Common myeloid progenitor, CD34-positive (primary cell): ENCODE measurements around the gene RASD2.

Experiments used
- CTCF ChIA-PET: fragments of 350-600 bp; sonication (Branson Sonifier 250); formaldehyde crosslinking; loops from one replicate; lab custom pipeline; 2021; ENCODE audit warnings: antibody characterized with exemption; lab: Charles Lee
- POLR2A ChIA-PET: fragments of 350-600 bp; sonication (Branson Sonifier 250); formaldehyde crosslinking; loops from one replicate; lab custom pipeline; 2021; ENCODE audit warnings: antibody characterized with exemption; lab: Charles Lee
- DNase-seq, 3 donors: peaks; one replicate each; pipeline versions ENCODE4 v3.0.0 to v3.0.0-alpha.2; 2013
- H3K27ac ChIP-seq, 2 experiments: 1 replicate in 1 of 2; 2 replicates in 1 of 2; pipeline ENCODE4 v1.7.0; 2013; ENCODE audit warnings: inconsistent platforms in 2 of 2, low read length in 2 of 2, mild to moderate bottlenecking in 2 of 2, low read depth in 1 of 2, moderate library complexity in 1 of 2; ENCODE audit not compliant: severe bottlenecking in 2 of 2, insufficient read depth in 1 of 2, poor library complexity in 1 of 2
- H3K27me3 ChIP-seq, 5 experiments: replicated peaks in 2 of 5; 1 replicate in 3 of 5; 2 replicates in 2 of 5; pipeline versions ENCODE4 v1.6.1 to v1.7.0; 2013; ENCODE audit warnings: low read length in 4 of 5, mild to moderate bottlenecking in 2 of 5, moderate library complexity in 2 of 5, inconsistent platforms in 1 of 5; ENCODE audit not compliant: insufficient read depth in 5 of 5, control insufficient read depth in 4 of 5
- H3K36me3 ChIP-seq, 4 experiments: 1 replicate in 2 of 4; 2 replicates in 2 of 4; pipeline versions ENCODE4 v1.6.1 to v1.7.0; 2013; ENCODE audit warnings: low read length in 3 of 4, control low read depth in 1 of 4, mild to moderate bottlenecking in 1 of 4; ENCODE audit not compliant: control insufficient read depth in 4 of 4, insufficient read depth in 4 of 4
- H3K4me1 ChIP-seq, 4 experiments: 1 replicate in 3 of 4; 2 replicates in 1 of 4; pipeline versions ENCODE4 v1.6.1 to v1.7.1; 2013; ENCODE audit warnings: low read length in 3 of 4, mild to moderate bottlenecking in 3 of 4, control low read depth in 1 of 4, inconsistent platforms in 1 of 4, moderate library complexity in 1 of 4; ENCODE audit not compliant: control insufficient read depth in 4 of 4, insufficient read depth in 4 of 4; ENCODE audit errors: control extremely low read depth in 1 of 4
- H3K4me3 ChIP-seq, 7 experiments: 1 replicate in 4 of 7; 2 replicates in 3 of 7; pipeline versions ENCODE4 v1.5.1 to v1.7.0; 2013; ENCODE audit warnings: mild to moderate bottlenecking in 7 of 7, low read length in 6 of 7, moderate library complexity in 6 of 7, inconsistent platforms in 2 of 7, low read depth in 2 of 7, control low read depth in 1 of 7; ENCODE audit not compliant: insufficient read depth in 4 of 7, control insufficient read depth in 1 of 7; ENCODE audit errors: extremely low read depth in 1 of 7
- H3K9me3 ChIP-seq, 5 experiments: 1 replicate in 4 of 5; 2 replicates in 1 of 5; pipeline versions ENCODE4 v1.6.1 to v1.7.1; 2013; ENCODE audit warnings: low read length in 4 of 5, mild to moderate bottlenecking in 2 of 5, inconsistent platforms in 1 of 5, low read depth in 1 of 5, moderate library complexity in 1 of 5; ENCODE audit not compliant: control insufficient read depth in 4 of 5, insufficient read depth in 2 of 5; ENCODE audit errors: control extremely low read depth in 1 of 5
- WGBS: methylation state at CpG from one replicate; pipeline ENCODE4 v1.1.5; 2013; ENCODE audit not compliant: insufficient coverage; 5-methylcytosine and 5-hydroxymethylcytosine counted together

RASD2 gene

GRCh38 chr22:35525687-35526332 lies 14.8 kb upstream of the RASD2 start:
- H3K27me3 ChIP-seq, result peaks cover 0 to 3% (median 0%) of the 10 kb centered on the region in 5 experiments
- H3K9me3 ChIP-seq, result peaks cover 0 to 10% (median 4%) of the 10 kb centered on the region in 5 experiments
- no peak for DNase-seq
- H3K27ac ChIP-seq, result no peak overlapping the region
- ChIA-PET POLR2A (no interaction called here), CTCF (no interaction called here)
- H3K4me1 ChIP-seq, result peaks cover 0 to 11% (median 7%) of the 10 kb centered on the region in 4 experiments
- no peaks in the 10 kb centered on the region for H3K36me3 ChIP-seq
- no peak overlapping the region for H3K4me3 ChIP-seq
- 96% methylated on average over 9 of the region's 12 CpGs for WGBS

- WGBS, result 95% methylated on average over 11 of the region's 12 CpGs
- CTCF ChIA-PET, result interaction anchor here (3.1 kb wide), 1 partner anchor 11 kb away, joined by 12 read pairs; no protein-coding TSS in a partner anchor
Measured at GRCh38 chr22:35526333-35526979, 14.2 kb upstream of the RASD2 start.

GRCh38 chr22:35528927-35529326 lies 11.7 kb upstream of the RASD2 start:
- DNase-seq, result no peak
- H3K4me1 ChIP-seq, result peaks cover 0 to 2% (median 0%) of the 10 kb centered on the region in 4 experiments
- peaks cover 0 to 2% (median 0%) of the 10 kb centered on the region in 5 experiments for H3K27me3 ChIP-seq
- WGBS, result 100% methylated on average over 1 of the region's 2 CpGs
- ChIA-PET POLR2A (no interaction called here), CTCF (interaction anchor here (1.0 to 3.1 kb wide), 2 partner anchors 9 to 98 kb away, joined by 3 to 12 read pairs; no protein-coding TSS in a partner anchor)
- peaks cover 0 to 10% (median 4%) of the 10 kb centered on the region in 5 experiments for H3K9me3 ChIP-seq
- H3K4me3 ChIP-seq, result no peak overlapping the region
- H3K36me3 ChIP-seq, result no peaks in the 10 kb centered on the region
- H3K27ac ChIP-seq, result no peak overlapping the region

More at GRCh38 chr22:35526333-35526979, 14.2 kb upstream of the RASD2 start:
- DNase-seq, result no peak
- H3K4me1 ChIP-seq, result peaks cover 0 to 10% (median 6%) of the 10 kb centered on the region in 4 experiments
- POLR2A ChIA-PET, result no interaction called here
- H3K27ac ChIP-seq, result no peak overlapping the region
- H3K4me3 ChIP-seq, result no peak overlapping the region
- H3K27me3 ChIP-seq, result peaks cover 0 to under 1% (median 0%) of the 10 kb centered on the region in 5 experiments
- peaks cover 0 to 10% (median 4%) of the 10 kb centered on the region in 5 experiments for H3K9me3 ChIP-seq
- H3K36me3 ChIP-seq, result no peaks in the 10 kb centered on the region

GRCh38 chr22:35530700-35531099 lies 9.9 kb upstream of the RASD2 start:
- DNase-seq, result no peak
- CTCF ChIA-PET, result interaction anchor here (1.1 kb wide), 1 partner anchor 20 kb away, joined by 3 read pairs; no protein-coding TSS in a partner anchor
- peaks cover 0 to 4% (median 0%) of the 10 kb centered on the region in 5 experiments for H3K27me3 ChIP-seq
- POLR2A ChIA-PET, result no interaction called here
- H3K27ac ChIP-seq, result no peak overlapping the region
- H3K4me1 ChIP-seq, result peaks cover 0 to 2% (median 0%) of the 10 kb centered on the region in 4 experiments
- H3K4me3 ChIP-seq, result no peak overlapping the region
- peaks cover 0 to 10% (median 4%) of the 10 kb centered on the region in 5 experiments for H3K9me3 ChIP-seq
- no peaks in the 10 kb centered on the region for H3K36me3 ChIP-seq
- 100% methylated on average over 2 of the region's 4 CpGs for WGBS

GRCh38 chr22:35531202-35531601 lies 9.4 kb upstream of the RASD2 start:
- no peaks in the 10 kb centered on the region for H3K36me3 ChIP-seq
- H3K27me3 ChIP-seq, result peaks cover 0 to 4% (median 0%) of the 10 kb centered on the region in 5 experiments
- DNase-seq, result no peak
- no peak overlapping the region for H3K4me3 ChIP-seq
- no peak overlapping the region for H3K27ac ChIP-seq
- POLR2A ChIA-PET, result no interaction called here
- 98% methylated on average over 5 of the region's 6 CpGs for WGBS
- CTCF ChIA-PET, result interaction anchor here (1.1 kb wide), 1 partner anchor 20 kb away, joined by 3 read pairs; no protein-coding TSS in a partner anchor
- peaks cover 0 to 10% (median 4%) of the 10 kb centered on the region in 5 experiments for H3K9me3 ChIP-seq
- peaks cover 0 to 7% (median 3%) of the 10 kb centered on the region in 4 experiments for H3K4me1 ChIP-seq

GRCh38 chr22:35531676-35532075 lies 9.0 kb upstream of the RASD2 start:
- POLR2A ChIA-PET, result no interaction called here
- DNase-seq, result no peak
- Histone ChIP-seq H3K9me3 (peaks cover 0 to 10% (median 4%) of the 10 kb centered on the region in 5 experiments), H3K4me3 (no peak overlapping the region), H3K27me3 (peaks cover 0 to 4% (median 0%) of the 10 kb centered on the region in 5 experiments), H3K36me3 (no peaks in the 10 kb centered on the region), H3K4me1 (peaks cover 0 to 7% (median 3%) of the 10 kb centered on the region in 4 experiments), H3K27ac (no peak overlapping the region)
- WGBS, result 86% methylated on average over 2 of the region's 2 CpGs
- CTCF ChIA-PET, result interaction anchor here (1.1 kb wide), 1 partner anchor 21 kb away, joined by 3 read pairs; no protein-coding TSS in a partner anchor
